ENCODE results near the gene FAM83G. TPM values are rescaled to one million over a fixed set of nuclear protein-coding genes. Genes with fewer than 3 reads are reported as not detected.

FAM83G gene
- total RNA-seq, 3 donors from 2014 or later (not counting 1 experiment from before 2014, with no cell fraction given) = 3.8 to 6.5 (median 4.3) TPM

DNA sequence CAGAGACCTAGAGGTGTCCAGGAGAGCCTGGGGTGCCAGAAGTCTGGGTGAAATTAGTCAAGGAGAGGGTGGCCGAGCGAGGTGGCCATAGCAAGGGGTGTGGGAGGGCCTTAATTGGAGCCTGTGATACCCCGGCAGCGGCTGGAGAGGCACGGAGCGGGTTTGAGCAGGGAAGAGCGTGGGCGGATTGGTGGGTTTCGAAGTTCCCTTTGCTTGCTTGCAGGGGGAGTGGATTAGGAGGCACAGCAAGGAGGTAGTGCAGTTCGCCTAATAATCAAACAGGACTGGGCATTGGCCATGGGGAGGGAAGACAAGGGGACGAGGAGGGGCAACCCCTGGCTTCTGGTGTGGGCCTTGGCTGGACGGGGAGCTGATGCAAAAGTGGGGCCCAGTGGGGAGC is 5.4 kb upstream of the FAM83G start:
- no peak overlapping the region for H3K4me3 Mint-ChIP-seq
- Histone ChIP-seq H3K36me3 (ENCODE audit: control insufficient read depth, insufficient read depth, low read length) (no peaks in the 10 kb centered on the region), H3K9me3 (ENCODE audit: control insufficient read depth, insufficient read depth, low read length) (no peaks in the 10 kb centered on the region), H3K4me3 (ENCODE audit: low read length) (no peak overlapping the region), H3K4me1 (ENCODE audit: control insufficient read depth, insufficient read depth, low read length) (peaks cover 3% of the 10 kb centered on the region), H3K27me3 (ENCODE audit: control insufficient read depth, insufficient read depth, low read length) (no peaks in the 10 kb centered on the region), H3K27ac (ENCODE audit: low read length) (no peak overlapping the region)
- H3K9me3 Mint-ChIP-seq = no peaks in the 10 kb centered on the region
- H3K27ac Mint-ChIP-seq = peak overlapping the region in 1 of 2 donors; percentile 5
- TF ChIP-seq CTCF (IDR thresholded peaks at IDR 0.05) = no peak
- no peaks in the 10 kb centered on the region for H3K4me1 Mint-ChIP-seq
- 93% methylated on average over 12 of the region's 12 CpGs for WGBS (ENCODE audit: insufficient coverage)
- peaks cover 0 to 4% of the 10 kb centered on the region in 2 donors for H3K27me3 Mint-ChIP-seq (ENCODE audit: low read depth in 2 of 2)
- intact Hi-C loops (cut with micrococcal nuclease) = no loop called here
- no peaks in the 10 kb centered on the region for H3K36me3 Mint-ChIP-seq
- DNase-seq (no peak), ATAC-seq (no peak)

DNA sequence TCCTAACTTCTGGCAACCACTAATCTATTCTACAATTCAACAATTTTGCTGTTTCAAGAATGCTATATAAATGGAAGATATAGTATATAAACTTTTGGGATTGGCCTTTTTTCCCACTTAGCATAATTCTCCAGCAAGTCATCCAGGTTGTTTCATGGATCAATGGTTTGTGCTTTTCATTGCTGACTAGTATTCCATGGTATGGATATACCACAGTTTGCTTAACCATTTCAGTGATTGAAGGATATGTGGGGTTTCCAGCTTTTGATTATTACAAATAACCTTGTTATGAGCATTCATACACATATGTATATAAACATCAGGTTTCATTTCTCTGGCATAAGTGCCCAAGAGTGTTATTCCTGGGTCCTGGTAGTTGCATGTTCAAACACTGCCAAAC is 2.1 kb upstream of the FAM83G start:
- peaks cover 0 to 4% of the 10 kb centered on the region in 2 donors for H3K27me3 Mint-ChIP-seq (ENCODE audit: low read depth in 2 of 2)
- no peak for TF ChIP-seq CTCF (IDR thresholded peaks at IDR 0.05)
- H3K4me1 Mint-ChIP-seq = peaks cover 11 to 18% of the 10 kb centered on the region in 2 donors
- Histone ChIP-seq H3K4me3 (ENCODE audit: low read length) (no peak overlapping the region), H3K9me3 (ENCODE audit: control insufficient read depth, insufficient read depth, low read length) (no peaks in the 10 kb centered on the region), H3K36me3 (ENCODE audit: control insufficient read depth, insufficient read depth, low read length) (no peaks in the 10 kb centered on the region), H3K27me3 (ENCODE audit: control insufficient read depth, insufficient read depth, low read length) (peaks cover 2% of the 10 kb centered on the region), H3K4me1 (ENCODE audit: control insufficient read depth, insufficient read depth, low read length) (peaks cover 32% of the 10 kb centered on the region), H3K27ac (ENCODE audit: low read length) (no peak overlapping the region)
- intact Hi-C loops (cut with micrococcal nuclease) = no loop called here
- H3K9me3 Mint-ChIP-seq = no peaks in the 10 kb centered on the region
- H3K4me3 Mint-ChIP-seq = no peak overlapping the region
- peak overlapping the region; percentile 79 to 86 for H3K27ac Mint-ChIP-seq
- ATAC-seq (no peak), DNase-seq (no peak)
- H3K36me3 Mint-ChIP-seq = no peaks in the 10 kb centered on the region

DNA sequence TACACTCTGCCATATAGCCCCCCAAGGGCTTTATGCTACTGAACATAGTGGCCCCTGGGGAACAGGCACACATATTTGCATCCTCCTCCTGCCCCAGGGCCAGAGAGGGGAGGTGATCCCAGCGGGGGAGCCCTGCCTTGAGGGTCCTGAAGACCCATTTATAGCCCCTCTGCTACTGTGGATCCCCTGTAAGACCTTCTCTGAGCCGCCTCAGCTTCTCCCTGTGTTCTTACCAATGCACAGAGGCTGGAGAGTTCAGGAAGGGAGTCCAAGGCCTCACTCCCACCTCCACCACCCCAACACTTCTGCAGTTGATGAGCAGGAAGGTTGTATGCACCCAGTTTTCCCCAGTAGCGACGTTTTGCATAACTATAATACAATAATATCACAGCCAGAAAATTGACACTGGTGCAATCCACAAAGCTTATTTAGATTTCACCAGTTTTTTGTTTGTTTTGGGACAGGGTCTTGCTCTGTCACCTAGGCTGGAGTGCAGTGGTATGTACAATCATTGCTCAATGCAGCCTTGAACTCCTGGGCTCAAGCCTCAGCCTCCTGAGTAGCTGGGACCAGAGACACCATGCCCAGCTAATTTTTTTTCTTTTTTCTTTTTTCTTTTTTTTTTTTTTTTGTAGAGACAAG is 1.3 kb upstream of the FAM83G start:
- intact Hi-C loops (cut with micrococcal nuclease) = no loop called here
- Mint-ChIP-seq H3K4me1 (peaks cover 11 to 18% of the 10 kb centered on the region in 2 donors), H3K27ac (peak overlapping the region; percentile 79 to 86), H3K27me3 (ENCODE audit: low read depth in 2 of 2) (peaks cover 0 to 4% of the 10 kb centered on the region in 2 donors), H3K36me3 (no peaks in the 10 kb centered on the region), H3K4me3 (peak overlapping the region; percentile 75), H3K9me3 (no peaks in the 10 kb centered on the region)
- no peak overlapping the region for H3K27ac ChIP-seq (ENCODE audit: low read length)
- ATAC-seq (no peak), DNase-seq (peak in 1 of 2 donors; percentile 24)
- TF ChIP-seq CTCF (IDR thresholded peaks at IDR 0.05) = no peak
- peaks cover 35% of the 10 kb centered on the region for H3K4me1 ChIP-seq (ENCODE audit: control insufficient read depth, insufficient read depth, low read length)
- H3K9me3 ChIP-seq (ENCODE audit: control insufficient read depth, insufficient read depth, low read length) = no peaks in the 10 kb centered on the region
- H3K36me3 ChIP-seq (ENCODE audit: control insufficient read depth, insufficient read depth, low read length) = no peaks in the 10 kb centered on the region
- H3K27me3 ChIP-seq (ENCODE audit: control insufficient read depth, insufficient read depth, low read length) = peaks cover 2% of the 10 kb centered on the region
- whole genome bisulfite sequencing (ENCODE audit: insufficient coverage) = 93% methylated on average over 4 of the region's 4 CpGs
- H3K4me3 ChIP-seq (ENCODE audit: low read length) = no peak overlapping the region

Measured in natural killer cell (primary cell).